PC-3 (cell line): ENCODE results near the gene TMED1.

ENCODE experiments used
- EZH2 ChIP-seq: fragments of 300-600 bp; sonication (generic); IDR thresholded peaks from one replicate; pipeline ENCODE4 v1.6.1; 2017; ENCODE audit warnings: antibody characterized with exemption, mild to moderate bottlenecking, low read length; ENCODE audit not compliant: unreplicated experiment
- EZH2phosphoT487 ChIP-seq: fragments of 300-600 bp; sonication (generic); IDR thresholded peaks from 2 replicates; pipeline ENCODE4 v1.6.1; 2018; ENCODE audit warnings: mild to moderate bottlenecking, antibody characterized with exemption, low read length, borderline replicate concordance
- TF ChIP-seq, protein P1 (sequence below): fragments of 300-600 bp; sonication (generic); conservative IDR thresholded peaks from 2 replicates; pipeline ENCODE4 v1.5.1; 2017; ENCODE audit warnings: antibody characterized with exemption, low read depth, mild to moderate bottlenecking, low read length

DNA sequence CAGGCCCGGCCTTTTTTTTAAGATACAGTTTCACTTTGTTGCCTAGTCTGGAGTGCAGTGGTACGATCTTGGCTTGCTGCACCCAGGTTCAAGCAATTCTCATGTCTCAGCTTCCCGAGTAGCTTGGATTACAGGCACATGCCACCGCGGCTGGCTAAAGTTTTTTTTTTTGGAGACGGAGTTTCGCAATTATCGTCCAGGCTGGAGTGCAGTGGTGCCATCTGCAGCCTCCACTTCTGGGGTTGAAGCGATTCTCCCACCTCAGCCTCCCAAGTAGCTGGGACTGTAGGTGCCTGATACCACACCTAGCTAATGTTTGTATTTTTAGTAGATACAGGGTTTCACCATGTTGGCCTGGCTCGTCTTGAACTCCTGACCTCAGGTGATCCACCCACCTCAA, 30.5 kb upstream of the TMED1 start:
- TF ChIP-seq, protein P1, sequence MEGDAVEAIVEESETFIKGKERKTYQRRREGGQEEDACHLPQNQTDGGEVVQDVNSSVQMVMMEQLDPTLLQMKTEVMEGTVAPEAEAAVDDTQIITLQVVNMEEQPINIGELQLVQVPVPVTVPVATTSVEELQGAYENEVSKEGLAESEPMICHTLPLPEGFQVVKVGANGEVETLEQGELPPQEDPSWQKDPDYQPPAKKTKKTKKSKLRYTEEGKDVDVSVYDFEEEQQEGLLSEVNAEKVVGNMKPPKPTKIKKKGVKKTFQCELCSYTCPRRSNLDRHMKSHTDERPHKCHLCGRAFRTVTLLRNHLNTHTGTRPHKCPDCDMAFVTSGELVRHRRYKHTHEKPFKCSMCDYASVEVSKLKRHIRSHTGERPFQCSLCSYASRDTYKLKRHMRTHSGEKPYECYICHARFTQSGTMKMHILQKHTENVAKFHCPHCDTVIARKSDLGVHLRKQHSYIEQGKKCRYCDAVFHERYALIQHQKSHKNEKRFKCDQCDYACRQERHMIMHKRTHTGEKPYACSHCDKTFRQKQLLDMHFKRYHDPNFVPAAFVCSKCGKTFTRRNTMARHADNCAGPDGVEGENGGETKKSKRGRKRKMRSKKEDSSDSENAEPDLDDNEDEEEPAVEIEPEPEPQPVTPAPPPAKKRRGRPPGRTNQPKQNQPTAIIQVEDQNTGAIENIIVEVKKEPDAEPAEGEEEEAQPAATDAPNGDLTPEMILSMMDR = no peak
- TF ChIP-seq EZH2 (no peak), EZH2phosphoT487 (no peak)
